Ovary (tissue), 3 donors: Measurements from ENCODE around the gene BHMT2.

Experiments used
- CTCF ChIP-seq, 3 donors: fragments of 450-650 bp in 2 of 3; fragments of 200-600 bp in 1 of 3; IDR thresholded peaks; one replicate each; pipeline versions ENCODE4 v1.5.1 to v1.8.0; 2016 to 2022; ENCODE audit warnings: antibody characterized with exemption in 3 of 3, mild to moderate bottlenecking in 1 of 3
- EP300 ChIP-seq: sonication (generic); formaldehyde crosslinking; IDR thresholded peaks from one replicate; pipeline ENCODE4 v1.6.1; 2017; ENCODE audit warnings: antibody characterized with exemption
- POLR2A ChIP-seq: fragments of 450-650 bp; IDR thresholded peaks from one replicate; pipeline ENCODE4 v1.6.1; 2017; ENCODE audit warnings: antibody characterized with exemption, mild to moderate bottlenecking, moderate library complexity
- donor health status: DM: no; HTN: no; CAD: no.

GRCh38 chr5:79059674-79060073 is 9.9 kb upstream of the BHMT2 start:
- TF ChIP-seq CTCF (IDR thresholded peaks at IDR 0.05) (no peak), EP300 (no peak), POLR2A (no peak)
